WTC11 (cell line): ENCODE results near the gene DHFR2. TPM values are rescaled to one million over a fixed set of nuclear protein-coding genes. Genes with fewer than 3 reads are reported as not detected.

Experiments used
- ATAC-seq: fragments of 200-7000 bp; cut with Tn5 transposase; 2 replicates; pipeline ENCODE4 v1.10.0; 2021; ENCODE audit warnings: mild to moderate bottlenecking, moderate library complexity
- CTCF ChIA-PET: fragments of 300-600 bp; sonication (Branson Sonifier 250); formaldehyde crosslinking; loops from one replicate; lab custom pipeline; 2021; ENCODE audit warnings: antibody characterized with exemption; lab: Charles Lee
- POLR2A ChIA-PET: fragments of 350-600 bp; sonication (Branson Sonifier 250); formaldehyde crosslinking; loops from one replicate; lab custom pipeline; 2021; ENCODE audit warnings: antibody characterized with exemption; lab: Charles Lee
- DNase-seq: peaks from one replicate; pipeline ENCODE4 v3.0.0; 2021; ENCODE audit warnings: low spot score
- H3K27ac Mint-ChIP-seq: 2 replicates; pipeline ENCODE4 v1.8.0; 2021; ENCODE audit warnings: mixed read lengths
- H3K27me3 Mint-ChIP-seq: 2 replicates; pipeline ENCODE4 v1.8.0; 2021; ENCODE audit warnings: low read depth, mild to moderate bottlenecking, moderate library complexity, mixed read lengths
- H3K36me3 Mint-ChIP-seq: 2 replicates; pipeline ENCODE4 v1.8.0; 2021; ENCODE audit warnings: mixed read lengths
- H3K4me1 Mint-ChIP-seq: 2 replicates; pipeline ENCODE4 v1.8.0; 2022; ENCODE audit warnings: mixed read lengths
- H3K4me3 Mint-ChIP-seq: 2 replicates; pipeline ENCODE4 v1.8.0; 2021; ENCODE audit warnings: mild to moderate bottlenecking, moderate library complexity, mixed read lengths
- H3K9me3 Mint-ChIP-seq: 2 replicates; pipeline ENCODE4 v1.8.0; 2021; ENCODE audit warnings: mixed read lengths
- CREB1 ChIP-seq: sonication (generic); formaldehyde crosslinking; IDR thresholded peaks from 2 replicates; pipeline ENCODE4 v1.8.0; 2023; ENCODE audit warnings: mild to moderate bottlenecking, missing genetic modification reagents
- FOXJ3 ChIP-seq: sonication (generic); formaldehyde crosslinking; IDR thresholded peaks from 2 replicates; pipeline ENCODE4 v1.9.0; 2021; ENCODE audit warnings: missing genetic modification reagents, mild to moderate bottlenecking, borderline replicate concordance
- FOXP1 ChIP-seq: sonication (generic); formaldehyde crosslinking; IDR thresholded peaks from 2 replicates; pipeline ENCODE4 v1.8.0; 2022; ENCODE audit warnings: missing genetic modification reagents, mild to moderate bottlenecking, moderate library complexity, borderline replicate concordance
- HMGA2 ChIP-seq: fragments of 250-450 bp; sonication (Bioruptor Pico); IDR thresholded peaks from 2 replicates; pipeline ENCODE4 v1.4.0; 2021; ENCODE audit warnings: mild to moderate bottlenecking, moderate library complexity
- PRRX2 ChIP-seq: fragments of 250-450 bp; sonication (Bioruptor Pico); IDR thresholded peaks from 2 replicates; pipeline ENCODE4 v1.8.0; 2021; ENCODE audit warnings: mild to moderate bottlenecking
- SMAD4 ChIP-seq: sonication (generic); formaldehyde crosslinking; IDR thresholded peaks from 2 replicates; pipeline ENCODE4 v1.8.0; 2022; ENCODE audit warnings: mild to moderate bottlenecking, missing genetic modification reagents
- TCF7 ChIP-seq: sonication (generic); formaldehyde crosslinking; IDR thresholded peaks from 2 replicates; pipeline ENCODE4 v1.8.0; 2022; ENCODE audit warnings: mild to moderate bottlenecking, low read depth, missing genetic modification reagents, moderate library complexity
- TEAD1 ChIP-seq: sonication (generic); formaldehyde crosslinking; IDR thresholded peaks from 2 replicates; pipeline ENCODE4 v1.8.0; 2022; ENCODE audit warnings: mild to moderate bottlenecking, missing genetic modification reagents
- ZBTB21 ChIP-seq: sonication (generic); formaldehyde crosslinking; IDR thresholded peaks from 2 replicates; pipeline ENCODE4 v1.8.1; 2023; ENCODE audit warnings: mild to moderate bottlenecking, missing genetic modification reagents, borderline replicate concordance
- ZNF423 ChIP-seq: fragments of 250-450 bp; sonication (Bioruptor Pico); IDR thresholded peaks from 2 replicates; pipeline ENCODE4 v2.1.2; 2022; ENCODE audit warnings: mild to moderate bottlenecking, moderate library complexity
- total RNA-seq: library from RNA; stranded (reverse); gene quantifications from 3 replicates; pipeline ENCODE4 v1.2.3, GENCODE V29; 2021
- TF ChIP-seq, protein P1 (sequence below): sonication (generic); formaldehyde crosslinking; conservative IDR thresholded peaks from 2 replicates; pipeline ENCODE4 v1.8.1; 2023; ENCODE audit warnings: mild to moderate bottlenecking, low read depth, missing genetic modification reagents, moderate library complexity
- TF ChIP-seq, protein P2 (sequence below): sonication (generic); formaldehyde crosslinking; IDR thresholded peaks from 2 replicates; pipeline ENCODE4 v1.8.1; 2022; ENCODE audit warnings: mild to moderate bottlenecking, missing genetic modification reagents, moderate library complexity, borderline replicate concordance
- TF ChIP-seq, protein P3 (sequence below): sonication (generic); formaldehyde crosslinking; IDR thresholded peaks from 2 replicates; pipeline ENCODE4 v1.8.0; 2022; ENCODE audit warnings: mild to moderate bottlenecking, missing genetic modification reagents
- TF ChIP-seq, protein P4 (sequence below): sonication (generic); formaldehyde crosslinking; IDR thresholded peaks from 2 replicates; pipeline ENCODE4 v1.8.1; 2023; ENCODE audit warnings: mild to moderate bottlenecking, moderate library complexity, missing genetic modification reagents
- TF ChIP-seq, protein P5 (sequence below): sonication (generic); formaldehyde crosslinking; IDR thresholded peaks from 2 replicates; pipeline ENCODE4 v1.8.1; 2023; ENCODE audit warnings: mild to moderate bottlenecking, missing genetic modification reagents, borderline replicate concordance
- TF ChIP-seq, protein P6 (sequence below): sonication (generic); formaldehyde crosslinking; IDR thresholded peaks from 2 replicates; pipeline ENCODE4 v1.8.0; 2023; ENCODE audit warnings: missing genetic modification reagents
- TF ChIP-seq, protein P7 (sequence below): fragments of 250-450 bp; sonication (Bioruptor Pico); IDR thresholded peaks from 2 replicates; pipeline ENCODE4 v1.9.0; 2021; ENCODE audit warnings: mild to moderate bottlenecking, borderline replicate concordance
- TF ChIP-seq, protein P8 (sequence below): sonication (generic); formaldehyde crosslinking; IDR thresholded peaks from 2 replicates; pipeline ENCODE4 v1.8.1; 2023; ENCODE audit warnings: mild to moderate bottlenecking, missing genetic modification reagents

DHFR2 gene
- total RNA-seq, 1 experiment from 2014 or later, result 2.7 TPM

DNA sequence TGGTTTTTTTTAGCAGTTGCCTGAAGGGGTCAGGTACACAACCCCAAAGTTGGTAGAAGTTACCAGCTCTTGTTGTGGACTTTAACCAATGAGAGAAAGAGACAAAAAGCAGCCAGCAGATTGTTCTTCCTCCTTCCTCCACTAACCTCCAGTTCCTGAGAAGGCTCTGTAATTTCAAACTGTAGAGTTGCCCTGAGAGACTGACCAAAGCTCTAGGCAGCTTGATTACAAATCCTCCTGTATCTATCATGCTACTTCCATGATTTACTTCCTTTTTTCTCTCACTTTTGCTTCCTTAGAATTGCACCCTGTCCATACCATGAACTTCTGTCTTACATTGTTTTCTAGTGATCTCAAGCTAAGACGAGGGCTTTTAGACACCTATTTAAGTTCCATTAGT is 29.4 kb upstream of the DHFR2 start:
- TF ChIP-seq PRRX2 (CRISPR knock-in tag) (no peak), SMAD4 (CRISPR knock-in tag) (no peak), CREB1 (CRISPR knock-in tag) (no peak), FOXJ3 (no peak), FOXP1 (CRISPR knock-in tag) (no peak), TEAD1 (CRISPR knock-in tag) (no peak), ZNF423 (CRISPR knock-in tag) (no peak), HMGA2 (no peak), ZBTB21 (CRISPR knock-in tag) (no peak), TCF7 (CRISPR knock-in tag) (no peak)
- TF ChIP-seq, protein P1, sequence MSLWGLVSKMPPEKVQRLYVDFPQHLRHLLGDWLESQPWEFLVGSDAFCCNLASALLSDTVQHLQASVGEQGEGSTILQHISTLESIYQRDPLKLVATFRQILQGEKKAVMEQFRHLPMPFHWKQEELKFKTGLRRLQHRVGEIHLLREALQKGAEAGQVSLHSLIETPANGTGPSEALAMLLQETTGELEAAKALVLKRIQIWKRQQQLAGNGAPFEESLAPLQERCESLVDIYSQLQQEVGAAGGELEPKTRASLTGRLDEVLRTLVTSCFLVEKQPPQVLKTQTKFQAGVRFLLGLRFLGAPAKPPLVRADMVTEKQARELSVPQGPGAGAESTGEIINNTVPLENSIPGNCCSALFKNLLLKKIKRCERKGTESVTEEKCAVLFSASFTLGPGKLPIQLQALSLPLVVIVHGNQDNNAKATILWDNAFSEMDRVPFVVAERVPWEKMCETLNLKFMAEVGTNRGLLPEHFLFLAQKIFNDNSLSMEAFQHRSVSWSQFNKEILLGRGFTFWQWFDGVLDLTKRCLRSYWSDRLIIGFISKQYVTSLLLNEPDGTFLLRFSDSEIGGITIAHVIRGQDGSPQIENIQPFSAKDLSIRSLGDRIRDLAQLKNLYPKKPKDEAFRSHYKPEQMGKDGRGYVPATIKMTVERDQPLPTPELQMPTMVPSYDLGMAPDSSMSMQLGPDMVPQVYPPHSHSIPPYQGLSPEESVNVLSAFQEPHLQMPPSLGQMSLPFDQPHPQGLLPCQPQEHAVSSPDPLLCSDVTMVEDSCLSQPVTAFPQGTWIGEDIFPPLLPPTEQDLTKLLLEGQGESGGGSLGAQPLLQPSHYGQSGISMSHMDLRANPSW (CRISPR knock-in tag), result no peak
- TF ChIP-seq, protein P2, sequence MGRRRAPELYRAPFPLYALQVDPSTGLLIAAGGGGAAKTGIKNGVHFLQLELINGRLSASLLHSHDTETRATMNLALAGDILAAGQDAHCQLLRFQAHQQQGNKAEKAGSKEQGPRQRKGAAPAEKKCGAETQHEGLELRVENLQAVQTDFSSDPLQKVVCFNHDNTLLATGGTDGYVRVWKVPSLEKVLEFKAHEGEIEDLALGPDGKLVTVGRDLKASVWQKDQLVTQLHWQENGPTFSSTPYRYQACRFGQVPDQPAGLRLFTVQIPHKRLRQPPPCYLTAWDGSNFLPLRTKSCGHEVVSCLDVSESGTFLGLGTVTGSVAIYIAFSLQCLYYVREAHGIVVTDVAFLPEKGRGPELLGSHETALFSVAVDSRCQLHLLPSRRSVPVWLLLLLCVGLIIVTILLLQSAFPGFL (CRISPR knock-in tag), result no peak
- TF ChIP-seq, protein P3, sequence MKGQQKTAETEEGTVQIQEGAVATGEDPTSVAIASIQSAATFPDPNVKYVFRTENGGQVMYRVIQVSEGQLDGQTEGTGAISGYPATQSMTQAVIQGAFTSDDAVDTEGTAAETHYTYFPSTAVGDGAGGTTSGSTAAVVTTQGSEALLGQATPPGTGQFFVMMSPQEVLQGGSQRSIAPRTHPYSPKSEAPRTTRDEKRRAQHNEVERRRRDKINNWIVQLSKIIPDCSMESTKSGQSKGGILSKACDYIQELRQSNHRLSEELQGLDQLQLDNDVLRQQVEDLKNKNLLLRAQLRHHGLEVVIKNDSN (CRISPR knock-in tag), result no peak
- TF ChIP-seq, protein P4, sequence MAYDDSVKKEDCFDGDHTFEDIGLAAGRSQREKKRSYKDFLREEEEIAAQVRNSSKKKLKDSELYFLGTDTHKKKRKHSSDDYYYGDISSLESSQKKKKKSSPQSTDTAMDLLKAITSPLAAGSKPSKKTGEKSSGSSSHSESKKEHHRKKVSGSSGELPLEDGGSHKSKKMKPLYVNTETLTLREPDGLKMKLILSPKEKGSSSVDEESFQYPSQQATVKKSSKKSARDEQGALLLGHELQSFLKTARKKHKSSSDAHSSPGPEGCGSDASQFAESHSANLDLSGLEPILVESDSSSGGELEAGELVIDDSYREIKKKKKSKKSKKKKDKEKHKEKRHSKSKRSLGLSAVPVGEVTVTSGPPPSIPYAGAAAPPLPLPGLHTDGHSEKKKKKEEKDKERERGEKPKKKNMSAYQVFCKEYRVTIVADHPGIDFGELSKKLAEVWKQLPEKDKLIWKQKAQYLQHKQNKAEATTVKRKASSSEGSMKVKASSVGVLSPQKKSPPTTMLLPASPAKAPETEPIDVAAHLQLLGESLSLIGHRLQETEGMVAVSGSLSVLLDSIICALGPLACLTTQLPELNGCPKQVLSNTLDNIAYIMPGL (CRISPR knock-in tag), result no peak
- TF ChIP-seq, protein P5, sequence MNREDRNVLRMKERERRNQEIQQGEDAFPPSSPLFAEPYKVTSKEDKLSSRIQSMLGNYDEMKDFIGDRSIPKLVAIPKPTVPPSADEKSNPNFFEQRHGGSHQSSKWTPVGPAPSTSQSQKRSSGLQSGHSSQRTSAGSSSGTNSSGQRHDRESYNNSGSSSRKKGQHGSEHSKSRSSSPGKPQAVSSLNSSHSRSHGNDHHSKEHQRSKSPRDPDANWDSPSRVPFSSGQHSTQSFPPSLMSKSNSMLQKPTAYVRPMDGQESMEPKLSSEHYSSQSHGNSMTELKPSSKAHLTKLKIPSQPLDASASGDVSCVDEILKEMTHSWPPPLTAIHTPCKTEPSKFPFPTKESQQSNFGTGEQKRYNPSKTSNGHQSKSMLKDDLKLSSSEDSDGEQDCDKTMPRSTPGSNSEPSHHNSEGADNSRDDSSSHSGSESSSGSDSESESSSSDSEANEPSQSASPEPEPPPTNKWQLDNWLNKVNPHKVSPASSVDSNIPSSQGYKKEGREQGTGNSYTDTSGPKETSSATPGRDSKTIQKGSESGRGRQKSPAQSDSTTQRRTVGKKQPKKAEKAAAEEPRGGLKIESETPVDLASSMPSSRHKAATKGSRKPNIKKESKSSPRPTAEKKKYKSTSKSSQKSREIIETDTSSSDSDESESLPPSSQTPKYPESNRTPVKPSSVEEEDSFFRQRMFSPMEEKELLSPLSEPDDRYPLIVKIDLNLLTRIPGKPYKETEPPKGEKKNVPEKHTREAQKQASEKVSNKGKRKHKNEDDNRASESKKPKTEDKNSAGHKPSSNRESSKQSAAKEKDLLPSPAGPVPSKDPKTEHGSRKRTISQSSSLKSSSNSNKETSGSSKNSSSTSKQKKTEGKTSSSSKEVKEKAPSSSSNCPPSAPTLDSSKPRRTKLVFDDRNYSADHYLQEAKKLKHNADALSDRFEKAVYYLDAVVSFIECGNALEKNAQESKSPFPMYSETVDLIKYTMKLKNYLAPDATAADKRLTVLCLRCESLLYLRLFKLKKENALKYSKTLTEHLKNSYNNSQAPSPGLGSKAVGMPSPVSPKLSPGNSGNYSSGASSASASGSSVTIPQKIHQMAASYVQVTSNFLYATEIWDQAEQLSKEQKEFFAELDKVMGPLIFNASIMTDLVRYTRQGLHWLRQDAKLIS (CRISPR knock-in tag), result no peak
- TF ChIP-seq, protein P6, sequence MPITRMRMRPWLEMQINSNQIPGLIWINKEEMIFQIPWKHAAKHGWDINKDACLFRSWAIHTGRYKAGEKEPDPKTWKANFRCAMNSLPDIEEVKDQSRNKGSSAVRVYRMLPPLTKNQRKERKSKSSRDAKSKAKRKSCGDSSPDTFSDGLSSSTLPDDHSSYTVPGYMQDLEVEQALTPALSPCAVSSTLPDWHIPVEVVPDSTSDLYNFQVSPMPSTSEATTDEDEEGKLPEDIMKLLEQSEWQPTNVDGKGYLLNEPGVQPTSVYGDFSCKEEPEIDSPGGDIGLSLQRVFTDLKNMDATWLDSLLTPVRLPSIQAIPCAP, result no peak
- TF ChIP-seq, protein P7, sequence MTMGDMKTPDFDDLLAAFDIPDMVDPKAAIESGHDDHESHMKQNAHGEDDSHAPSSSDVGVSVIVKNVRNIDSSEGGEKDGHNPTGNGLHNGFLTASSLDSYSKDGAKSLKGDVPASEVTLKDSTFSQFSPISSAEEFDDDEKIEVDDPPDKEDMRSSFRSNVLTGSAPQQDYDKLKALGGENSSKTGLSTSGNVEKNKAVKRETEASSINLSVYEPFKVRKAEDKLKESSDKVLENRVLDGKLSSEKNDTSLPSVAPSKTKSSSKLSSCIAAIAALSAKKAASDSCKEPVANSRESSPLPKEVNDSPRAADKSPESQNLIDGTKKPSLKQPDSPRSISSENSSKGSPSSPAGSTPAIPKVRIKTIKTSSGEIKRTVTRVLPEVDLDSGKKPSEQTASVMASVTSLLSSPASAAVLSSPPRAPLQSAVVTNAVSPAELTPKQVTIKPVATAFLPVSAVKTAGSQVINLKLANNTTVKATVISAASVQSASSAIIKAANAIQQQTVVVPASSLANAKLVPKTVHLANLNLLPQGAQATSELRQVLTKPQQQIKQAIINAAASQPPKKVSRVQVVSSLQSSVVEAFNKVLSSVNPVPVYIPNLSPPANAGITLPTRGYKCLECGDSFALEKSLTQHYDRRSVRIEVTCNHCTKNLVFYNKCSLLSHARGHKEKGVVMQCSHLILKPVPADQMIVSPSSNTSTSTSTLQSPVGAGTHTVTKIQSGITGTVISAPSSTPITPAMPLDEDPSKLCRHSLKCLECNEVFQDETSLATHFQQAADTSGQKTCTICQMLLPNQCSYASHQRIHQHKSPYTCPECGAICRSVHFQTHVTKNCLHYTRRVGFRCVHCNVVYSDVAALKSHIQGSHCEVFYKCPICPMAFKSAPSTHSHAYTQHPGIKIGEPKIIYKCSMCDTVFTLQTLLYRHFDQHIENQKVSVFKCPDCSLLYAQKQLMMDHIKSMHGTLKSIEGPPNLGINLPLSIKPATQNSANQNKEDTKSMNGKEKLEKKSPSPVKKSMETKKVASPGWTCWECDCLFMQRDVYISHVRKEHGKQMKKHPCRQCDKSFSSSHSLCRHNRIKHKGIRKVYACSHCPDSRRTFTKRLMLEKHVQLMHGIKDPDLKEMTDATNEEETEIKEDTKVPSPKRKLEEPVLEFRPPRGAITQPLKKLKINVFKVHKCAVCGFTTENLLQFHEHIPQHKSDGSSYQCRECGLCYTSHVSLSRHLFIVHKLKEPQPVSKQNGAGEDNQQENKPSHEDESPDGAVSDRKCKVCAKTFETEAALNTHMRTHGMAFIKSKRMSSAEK (CRISPR knock-in tag), result no peak
- TF ChIP-seq, protein P8, sequence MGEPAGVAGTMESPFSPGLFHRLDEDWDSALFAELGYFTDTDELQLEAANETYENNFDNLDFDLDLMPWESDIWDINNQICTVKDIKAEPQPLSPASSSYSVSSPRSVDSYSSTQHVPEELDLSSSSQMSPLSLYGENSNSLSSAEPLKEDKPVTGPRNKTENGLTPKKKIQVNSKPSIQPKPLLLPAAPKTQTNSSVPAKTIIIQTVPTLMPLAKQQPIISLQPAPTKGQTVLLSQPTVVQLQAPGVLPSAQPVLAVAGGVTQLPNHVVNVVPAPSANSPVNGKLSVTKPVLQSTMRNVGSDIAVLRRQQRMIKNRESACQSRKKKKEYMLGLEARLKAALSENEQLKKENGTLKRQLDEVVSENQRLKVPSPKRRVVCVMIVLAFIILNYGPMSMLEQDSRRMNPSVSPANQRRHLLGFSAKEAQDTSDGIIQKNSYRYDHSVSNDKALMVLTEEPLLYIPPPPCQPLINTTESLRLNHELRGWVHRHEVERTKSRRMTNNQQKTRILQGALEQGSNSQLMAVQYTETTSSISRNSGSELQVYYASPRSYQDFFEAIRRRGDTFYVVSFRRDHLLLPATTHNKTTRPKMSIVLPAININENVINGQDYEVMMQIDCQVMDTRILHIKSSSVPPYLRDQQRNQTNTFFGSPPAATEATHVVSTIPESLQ (CRISPR knock-in tag), result no peak
- Mint-ChIP-seq H3K4me3 (no peak overlapping the region), H3K4me1 (no peaks in the 10 kb centered on the region), H3K27ac (no peak overlapping the region), H3K9me3 (no peaks in the 10 kb centered on the region), H3K36me3 (peaks cover 8% of the 10 kb centered on the region; the same call in 1 of the 2 replicates), H3K27me3 (no peaks in the 10 kb centered on the region)
- CTCF ChIA-PET, result interaction anchor here (1.4 kb wide), 1 partner anchor 10 kb away, joined by 4 read pairs; no protein-coding TSS in a partner anchor
- ATAC-seq (no peak), DNase-seq (no peak)
- POLR2A ChIA-PET, result no interaction called here
